Osteocyte (in vitro differentiated cells): ENCODE results near the gene TMEM63C. TPM values are rescaled to one million over a fixed set of nuclear protein-coding genes. Genes with fewer than 3 reads are reported as not detected.

Source experiments
- DNase-seq: peaks from one replicate; pipeline ENCODE4 v3.0.0; 2021; ENCODE audit warnings: mixed read lengths; ENCODE audit not compliant: unreplicated experiment; ENCODE audit errors: extremely low spot score
- H3K27ac Mint-ChIP-seq: one replicate; pipeline ENCODE4 v1.8.0; 2021; ENCODE audit warnings: mild to moderate bottlenecking, mixed read lengths; ENCODE audit not compliant: unreplicated experiment
- H3K27me3 Mint-ChIP-seq: one replicate; pipeline ENCODE4 v1.8.0; 2021; ENCODE audit warnings: mixed read lengths; ENCODE audit not compliant: unreplicated experiment
- H3K36me3 Mint-ChIP-seq: one replicate; pipeline ENCODE4 v1.8.0; 2021; ENCODE audit warnings: mixed read lengths; ENCODE audit not compliant: unreplicated experiment
- H3K4me1 Mint-ChIP-seq: one replicate; pipeline ENCODE4 v1.8.0; 2021; ENCODE audit warnings: mixed read lengths; ENCODE audit not compliant: unreplicated experiment
- H3K4me3 Mint-ChIP-seq: one replicate; pipeline ENCODE4 v1.8.0; 2021; ENCODE audit warnings: mild to moderate bottlenecking, moderate library complexity, mixed read lengths; ENCODE audit not compliant: unreplicated experiment
- H3K9me3 Mint-ChIP-seq: one replicate; pipeline ENCODE4 v1.8.0; 2021; ENCODE audit warnings: mixed read lengths; ENCODE audit not compliant: unreplicated experiment
- total RNA-seq: library from RNA; stranded (reverse); gene quantifications from 2 replicates; pipeline ENCODE4 v1.2.1, GENCODE V29; 2021
- TF ChIP-seq, protein P1 (sequence below): fragments of 200-600 bp; sonication (generic); IDR thresholded peaks from 2 replicates; pipeline ENCODE4 v1.5.0; 2021; ENCODE audit warnings: antibody characterized with exemption, mild to moderate bottlenecking, moderate library complexity

The TMEM63C gene
- total RNA-seq, 1 donor from 2014 or later, result 0.11 TPM

DNA sequence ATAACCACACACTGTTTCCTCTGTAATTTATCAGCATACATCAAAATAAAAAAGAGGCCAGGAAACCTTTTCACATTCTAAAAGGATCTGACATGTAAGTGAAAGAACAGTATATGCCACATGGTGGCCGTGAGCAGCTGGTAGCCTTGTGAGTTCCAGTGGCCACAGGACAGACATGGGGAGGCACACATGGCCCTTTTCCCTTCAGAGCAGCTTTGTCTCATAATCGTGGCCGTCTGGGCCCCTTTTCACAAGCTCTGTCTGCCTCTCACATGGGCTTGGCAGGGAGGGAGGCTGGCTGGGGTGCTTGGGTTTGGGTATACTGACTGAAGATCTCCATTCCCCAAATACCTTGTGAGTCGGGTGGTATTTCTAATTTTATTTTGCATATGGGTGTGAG, 38.5 kb upstream of the TMEM63C start:
- Mint-ChIP-seq H3K4me3 (no peak overlapping the region), H3K9me3 (no peaks in the 10 kb centered on the region), H3K27ac (no peak overlapping the region), H3K4me1 (peaks cover 18% of the 10 kb centered on the region), H3K36me3 (no peaks in the 10 kb centered on the region), H3K27me3 (peaks cover 79% of the 10 kb centered on the region)
- TF ChIP-seq, protein P1, sequence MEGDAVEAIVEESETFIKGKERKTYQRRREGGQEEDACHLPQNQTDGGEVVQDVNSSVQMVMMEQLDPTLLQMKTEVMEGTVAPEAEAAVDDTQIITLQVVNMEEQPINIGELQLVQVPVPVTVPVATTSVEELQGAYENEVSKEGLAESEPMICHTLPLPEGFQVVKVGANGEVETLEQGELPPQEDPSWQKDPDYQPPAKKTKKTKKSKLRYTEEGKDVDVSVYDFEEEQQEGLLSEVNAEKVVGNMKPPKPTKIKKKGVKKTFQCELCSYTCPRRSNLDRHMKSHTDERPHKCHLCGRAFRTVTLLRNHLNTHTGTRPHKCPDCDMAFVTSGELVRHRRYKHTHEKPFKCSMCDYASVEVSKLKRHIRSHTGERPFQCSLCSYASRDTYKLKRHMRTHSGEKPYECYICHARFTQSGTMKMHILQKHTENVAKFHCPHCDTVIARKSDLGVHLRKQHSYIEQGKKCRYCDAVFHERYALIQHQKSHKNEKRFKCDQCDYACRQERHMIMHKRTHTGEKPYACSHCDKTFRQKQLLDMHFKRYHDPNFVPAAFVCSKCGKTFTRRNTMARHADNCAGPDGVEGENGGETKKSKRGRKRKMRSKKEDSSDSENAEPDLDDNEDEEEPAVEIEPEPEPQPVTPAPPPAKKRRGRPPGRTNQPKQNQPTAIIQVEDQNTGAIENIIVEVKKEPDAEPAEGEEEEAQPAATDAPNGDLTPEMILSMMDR, result no peak
- DNase-seq, result no peak

DNA sequence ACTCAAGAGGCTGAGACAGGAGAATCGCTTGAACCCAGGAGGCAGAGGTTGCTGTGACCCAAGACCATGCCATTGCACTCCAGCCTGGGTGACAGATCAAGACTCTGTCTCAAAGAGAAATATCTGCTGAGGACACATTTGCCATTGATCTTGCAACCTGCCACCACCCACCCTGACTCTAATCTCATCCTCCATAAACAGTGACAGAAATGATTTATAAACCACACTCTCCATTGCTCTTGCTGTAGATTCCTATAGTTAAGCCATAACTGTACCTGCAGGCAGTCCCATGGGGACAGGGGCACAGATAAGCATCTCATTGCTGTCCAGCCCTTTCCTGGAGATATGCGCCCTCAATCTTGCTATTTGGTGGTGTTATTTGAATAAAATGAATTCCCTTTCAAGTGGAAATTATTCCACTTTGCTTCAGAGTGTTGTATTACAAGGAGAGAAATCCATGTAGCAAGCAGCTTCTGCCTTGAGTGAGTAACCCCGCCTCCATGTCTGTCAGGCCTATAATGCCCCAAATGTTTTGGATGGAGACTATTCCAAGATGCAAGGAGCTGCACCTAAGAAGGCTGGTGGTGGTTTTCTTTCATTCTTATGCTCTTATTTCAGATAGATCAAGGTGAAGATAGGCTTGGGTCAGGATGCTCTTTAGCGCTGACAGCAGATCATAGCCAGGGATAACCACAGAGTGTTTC, 37.0 kb upstream of the TMEM63C start:
- Mint-ChIP-seq H3K4me3 (no peak overlapping the region), H3K9me3 (no peaks in the 10 kb centered on the region), H3K4me1 (peaks cover 13% of the 10 kb centered on the region), H3K27ac (no peak overlapping the region), H3K27me3 (peaks cover 71% of the 10 kb centered on the region), H3K36me3 (no peaks in the 10 kb centered on the region)
- TF ChIP-seq, protein P1, result no peak
- no peak for DNase-seq

DNA sequence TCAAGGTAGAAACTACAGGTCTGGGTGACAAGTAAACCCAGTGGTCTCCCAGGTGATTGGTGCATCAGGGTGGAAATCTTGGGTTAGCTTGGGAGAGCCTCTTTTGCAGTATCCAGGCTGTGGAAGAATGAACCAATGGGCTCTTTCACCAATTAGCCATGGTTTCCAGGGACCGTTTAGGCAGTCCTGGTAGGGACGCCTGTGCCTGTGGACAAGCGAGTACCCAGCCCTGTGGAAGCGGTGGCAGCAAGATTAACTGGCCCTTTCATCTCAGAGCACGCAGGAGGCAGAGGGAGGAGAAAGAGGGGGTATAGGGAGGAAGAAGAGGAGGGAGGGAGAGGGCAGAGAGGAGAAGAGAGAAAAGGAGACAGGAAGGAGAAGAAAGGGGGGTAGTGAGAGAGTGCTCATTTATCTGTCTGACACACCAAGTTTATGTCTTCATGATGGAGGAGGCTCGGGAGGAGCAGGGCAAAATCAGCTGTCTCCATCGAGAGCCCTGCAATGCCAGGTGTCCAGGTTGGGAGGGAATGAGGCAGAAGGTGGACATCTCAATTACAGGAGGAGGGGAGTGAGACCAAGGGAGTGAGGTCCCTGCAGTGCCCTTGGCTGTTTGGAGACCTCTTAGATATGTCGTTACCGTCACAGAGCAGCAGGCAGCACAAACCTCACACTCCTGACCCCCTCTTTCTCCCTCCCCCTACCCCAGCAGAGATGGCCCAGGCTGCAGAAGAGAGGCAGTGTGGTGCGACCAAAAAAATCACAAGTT, 35.4 kb upstream of the TMEM63C start:
- no peaks in the 10 kb centered on the region for H3K36me3 Mint-ChIP-seq
- H3K4me3 Mint-ChIP-seq, result no peak overlapping the region
- H3K27me3 Mint-ChIP-seq, result peaks cover 64% of the 10 kb centered on the region
- no peak overlapping the region for H3K27ac Mint-ChIP-seq
- DNase-seq, result no peak
- H3K9me3 Mint-ChIP-seq, result no peaks in the 10 kb centered on the region
- TF ChIP-seq, protein P1, result no peak
- peaks cover 4% of the 10 kb centered on the region for H3K4me1 Mint-ChIP-seq

DNA sequence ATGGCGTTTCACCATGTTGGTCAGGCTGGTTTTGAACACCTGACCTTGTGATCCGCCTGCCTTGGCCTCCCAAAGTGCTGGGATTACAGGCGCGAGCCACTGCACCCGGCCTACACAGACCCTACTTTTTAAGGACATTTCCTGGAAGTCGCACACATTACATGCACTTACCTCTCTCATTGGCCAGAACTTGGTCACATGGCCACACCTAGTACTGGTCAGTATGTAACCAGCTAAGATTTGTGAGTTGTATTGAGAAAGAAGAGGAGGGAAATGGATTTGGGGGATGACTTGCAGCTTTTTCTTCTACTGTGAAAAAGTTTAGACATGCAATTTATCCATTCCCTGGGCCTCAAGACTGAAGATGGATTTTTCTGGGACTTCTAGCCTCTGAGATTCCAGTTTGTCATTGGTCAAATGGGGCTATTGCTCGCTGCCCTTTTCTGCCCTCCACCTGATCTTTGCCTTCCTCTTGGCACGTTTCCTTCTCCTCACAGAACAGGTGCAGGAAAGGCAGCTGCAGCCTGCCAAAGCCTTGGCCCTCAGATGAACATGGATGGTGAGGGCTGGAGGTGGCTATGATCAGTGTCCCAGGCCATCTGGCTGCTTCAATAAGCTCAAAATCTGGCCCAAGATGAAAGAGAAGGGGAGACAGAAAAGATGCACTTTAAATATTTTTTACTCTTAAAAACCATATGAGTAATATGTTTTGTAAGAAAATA, 32.9 kb upstream of the TMEM63C start:
- no peak for DNase-seq
- peaks cover 53% of the 10 kb centered on the region for H3K27me3 Mint-ChIP-seq

More for the DNA sequence above, 32.9 kb upstream of the TMEM63C start:
- no peaks in the 10 kb centered on the region for H3K36me3 Mint-ChIP-seq
- H3K27ac Mint-ChIP-seq, result no peak overlapping the region
- TF ChIP-seq, protein P1, result no peak
- no peak overlapping the region for H3K4me3 Mint-ChIP-seq
- H3K4me1 Mint-ChIP-seq, result no peaks in the 10 kb centered on the region
- H3K9me3 Mint-ChIP-seq, result no peaks in the 10 kb centered on the region
